ENCODE data around the gene WDPCP.
A peak's percentile ranks its signal among the peaks of the same experiment; 100 is the strongest.
"Not testable (repeated sequence)": the region's sequence is repeated elsewhere in the genome, so short reads cannot be mapped to it uniquely, and the experiment has no call there.

The WDPCP gene

GRCh38 chr2:63589148-63589958 is 1.1 kb upstream of the WDPCP start:
- DNase-seq: no peak

- no peak for DNase-seq
Observed at GRCh38 chr2:63587814-63588384, 378 bp downstream of the WDPCP start.

- no peak for DNase-seq
Observed at GRCh38 chr2:63582873-63583272, 5.4 kb downstream of the WDPCP start.

- DNase-seq: peak; percentile 19
Observed at GRCh38 chr2:63581298-63581961, 6.8 kb downstream of the WDPCP start.

- DNase-seq: no peak
Observed at GRCh38 chr2:63580651-63581297, 7.5 kb downstream of the WDPCP start.

- DNase-seq: no peak
Observed at GRCh38 chr2:63578767-63579166, 9.5 kb downstream of the WDPCP start.

GRCh38 chr2:63576546-63576945 is 11.7 kb downstream of the WDPCP start:
- DNase-seq: no peak

GRCh38 chr2:63573726-63574345 is 14.4 kb downstream of the WDPCP start:
- not testable (repeated sequence) for DNase-seq

GRCh38 chr2:63573026-63573425 is 15.3 kb downstream of the WDPCP start:
- not testable (repeated sequence) for DNase-seq

GRCh38 chr2:63572001-63572400 is 16.3 kb downstream of the WDPCP start:
- no peak for DNase-seq

- DNase-seq: no peak
Observed at GRCh38 chr2:63571291-63571690, 17.0 kb downstream of the WDPCP start.

GRCh38 chr2:63569740-63570139 is 18.5 kb downstream of the WDPCP start:
- no peak for DNase-seq

GRCh38 chr2:63562751-63563150 is 25.5 kb downstream of the WDPCP start:
- no peak for DNase-seq

GRCh38 chr2:63558922-63559321 is 29.4 kb downstream of the WDPCP start:
- DNase-seq: not testable (repeated sequence)

- DNase-seq: not testable (repeated sequence)
Observed at GRCh38 chr2:63557819-63558218, 30.5 kb downstream of the WDPCP start.

- no peak for DNase-seq
Observed at GRCh38 chr2:63555931-63556330, 32.3 kb downstream of the WDPCP start.

- DNase-seq: no peak
Observed at GRCh38 chr2:63555299-63555698, 33.0 kb downstream of the WDPCP start.

- no peak for DNase-seq
Observed at GRCh38 chr2:63553049-63553448, 35.2 kb downstream of the WDPCP start.

- DNase-seq: no peak
Observed at GRCh38 chr2:63545023-63545422, 43.3 kb downstream of the WDPCP start.

GRCh38 chr2:63544017-63544627 is 44.2 kb downstream of the WDPCP start:
- peak; percentile 29 for DNase-seq

- DNase-seq: no peak
Observed at GRCh38 chr2:63539416-63540162, 48.7 kb downstream of the WDPCP start.

- no peak for DNase-seq
Observed at GRCh38 chr2:63538390-63538789, 49.9 kb downstream of the WDPCP start.
